SK-N-MC (cell line): Measurements from ENCODE around the gene PDE9A.

Source experiments
- EZH2 ChIP-seq: fragments of 200-600 bp; sonication (generic); IDR thresholded peaks from one replicate; pipeline ENCODE4 v1.6.1; 2017; ENCODE audit warnings: antibody characterized with exemption
- FOXP2 ChIP-seq: optimal IDR thresholded peaks from 2 replicates; pipeline ENCODE3; 2011; ENCODE audit warnings: mild to moderate bottlenecking, moderate library complexity; ENCODE audit not compliant: insufficient read depth; ENCODE audit errors: extremely low read length, control extremely low read depth
- POLR2AphosphoS5 ChIP-seq: IDR thresholded peaks from 2 replicates; pipeline ENCODE4 v1.6.1; 2012; ENCODE audit warnings: mild to moderate bottlenecking, low read depth, low read length, borderline replicate concordance

DNA sequence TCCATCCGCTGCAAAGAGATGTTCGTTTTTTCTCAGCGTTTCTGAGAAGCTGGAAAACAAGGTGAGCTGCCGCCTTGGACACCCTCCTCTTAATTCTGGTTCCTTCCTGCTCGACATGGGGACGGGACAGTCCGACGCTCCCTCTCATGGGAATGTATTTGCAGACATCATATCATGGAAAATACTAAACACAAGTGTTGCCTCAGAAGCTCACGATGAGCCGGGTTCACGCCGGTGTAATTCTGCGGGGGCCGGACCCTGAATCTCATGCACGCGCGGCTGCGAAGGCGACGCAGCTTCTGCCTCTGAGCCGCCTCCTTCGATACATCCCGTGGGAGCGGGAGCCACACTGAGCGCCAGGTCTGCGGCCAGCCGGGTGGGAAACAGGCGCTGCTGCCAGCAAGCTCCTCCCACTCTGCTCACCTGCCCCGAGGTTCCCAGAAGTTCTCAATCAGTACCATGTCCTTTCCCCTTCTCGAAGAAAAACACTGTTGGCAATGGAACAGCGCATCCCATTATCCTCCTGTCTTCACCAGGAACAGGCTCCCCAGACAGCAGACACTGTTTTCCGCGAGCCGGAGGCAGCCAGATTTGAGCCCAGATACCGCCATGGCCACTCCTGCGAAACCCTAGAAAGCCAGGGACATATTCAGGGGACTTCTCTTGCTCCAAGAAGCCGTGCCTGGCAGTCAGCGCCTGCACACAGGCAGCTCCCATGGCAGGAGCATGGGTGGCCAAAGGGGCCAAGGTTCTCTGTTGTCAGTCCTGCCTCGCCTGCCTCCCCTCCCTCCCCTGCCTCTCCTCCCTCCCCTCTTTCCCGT, 127.9 kb downstream of the PDE9A start:
- TF ChIP-seq POLR2AphosphoS5, result no peak
- no peak for TF ChIP-seq EZH2
- TF ChIP-seq FOXP2, result no peak
